IPS-18a (cell line): ENCODE results near the gene SLC44A4.
"Not testable (repeated sequence)": the region's sequence is repeated elsewhere in the genome, so short reads cannot be mapped to it uniquely, and the experiment has no call there.

Experiments used
- H3K27ac ChIP-seq: one replicate; pipeline ENCODE4 v1.5.1; 2013; ENCODE audit warnings: low read length
- H3K27me3 ChIP-seq: one replicate; pipeline ENCODE4 v1.6.1; 2013; ENCODE audit warnings: mild to moderate bottlenecking, low read length; ENCODE audit not compliant: control insufficient read depth, insufficient read depth
- H3K36me3 ChIP-seq: one replicate; pipeline ENCODE4 v1.6.1; 2013; ENCODE audit warnings: low read depth, low read length; ENCODE audit not compliant: control insufficient read depth
- H3K4me1 ChIP-seq: one replicate; pipeline ENCODE4 v1.6.1; 2013; ENCODE audit warnings: low read depth, low read length; ENCODE audit not compliant: control insufficient read depth
- H3K4me3 ChIP-seq: one replicate; pipeline ENCODE4 v1.5.1; 2013; ENCODE audit warnings: low read length
- H3K9ac ChIP-seq: one replicate; pipeline ENCODE4 v1.6.1; 2013; ENCODE audit warnings: mild to moderate bottlenecking, low read length, moderate library complexity
- H3K9me3 ChIP-seq: one replicate; pipeline ENCODE4 v1.6.1; 2013; ENCODE audit warnings: low read depth, low read length; ENCODE audit not compliant: control insufficient read depth

The SLC44A4 gene

DNA sequence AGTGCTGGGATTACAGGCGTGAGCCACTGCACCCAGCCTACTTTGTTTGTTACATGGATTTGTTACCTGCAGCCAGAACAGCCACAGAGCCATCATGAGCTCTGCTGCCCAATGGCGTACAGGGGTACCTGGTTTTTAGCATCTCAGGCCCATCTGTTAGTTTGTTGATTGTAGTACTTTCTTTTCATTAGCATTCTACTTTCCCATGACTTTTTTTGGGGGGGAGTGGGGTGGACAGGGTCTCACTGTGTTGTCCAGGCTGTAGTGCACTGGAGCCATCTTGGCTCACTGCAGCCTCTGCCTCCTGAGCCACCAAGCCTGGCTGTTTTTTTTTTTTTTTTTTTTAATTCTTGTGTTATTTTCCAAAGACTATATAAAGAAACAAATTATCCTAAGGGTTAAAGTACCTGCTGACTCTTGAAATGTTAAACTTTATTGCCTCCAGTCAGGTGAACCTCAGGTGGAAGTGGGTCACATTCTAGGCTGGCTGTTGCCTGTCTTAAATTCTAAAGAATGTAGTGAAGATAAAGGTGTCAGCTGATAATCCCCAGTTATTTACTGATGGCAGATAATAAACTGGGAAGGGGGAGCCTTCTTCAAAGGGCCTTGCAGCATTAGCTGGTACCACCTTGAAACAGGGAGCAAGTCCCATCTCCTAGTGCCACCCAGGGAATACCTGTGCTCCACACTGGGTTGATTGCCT is 31.4 kb downstream of the SLC44A4 start:
- Histone ChIP-seq H3K9me3 (no peaks in the 10 kb centered on the region), H3K9ac (no peak overlapping the region), H3K4me1 (no peaks in the 10 kb centered on the region), H3K27me3 (no peaks in the 10 kb centered on the region), H3K4me3 (no peak overlapping the region), H3K36me3 (no peaks in the 10 kb centered on the region), H3K27ac (no peak overlapping the region)

- H3K27me3 ChIP-seq = no peaks in the 10 kb centered on the region
- no peak overlapping the region for H3K27ac ChIP-seq
- no peaks in the 10 kb centered on the region for H3K9me3 ChIP-seq
- peaks cover 14% of the 10 kb centered on the region for H3K36me3 ChIP-seq
- H3K4me1 ChIP-seq = no peaks in the 10 kb centered on the region
- no peak overlapping the region for H3K4me3 ChIP-seq
- no peak overlapping the region for H3K9ac ChIP-seq
Observed at GRCh38 chr6:31844507-31844906, 34.3 kb downstream of the SLC44A4 start.

- Histone ChIP-seq H3K4me1 (no peaks in the 10 kb centered on the region), H3K9ac (no peak overlapping the region), H3K27me3 (no peaks in the 10 kb centered on the region), H3K9me3 (no peaks in the 10 kb centered on the region), H3K4me3 (no peak overlapping the region), H3K36me3 (peaks cover 38% of the 10 kb centered on the region), H3K27ac (no peak overlapping the region)
Observed at GRCh38 chr6:31842053-31842452, 36.7 kb downstream of the SLC44A4 start.

GRCh38 chr6:31839779-31840126 is 39.0 kb downstream of the SLC44A4 start:
- H3K27ac ChIP-seq, H3K9me3 ChIP-seq, H3K27me3 ChIP-seq, H3K4me1 ChIP-seq, H3K9ac ChIP-seq, H3K4me3 ChIP-seq: not testable (repeated sequence)
- H3K36me3 ChIP-seq = peaks cover 50% of the 10 kb centered on the region

- no peaks in the 10 kb centered on the region for H3K27me3 ChIP-seq
- H3K4me1 ChIP-seq = no peaks in the 10 kb centered on the region
- H3K36me3 ChIP-seq = peaks cover 50% of the 10 kb centered on the region
- no peak overlapping the region for H3K27ac ChIP-seq
- H3K9me3 ChIP-seq = no peaks in the 10 kb centered on the region
- H3K4me3 ChIP-seq = no peak overlapping the region
- no peak overlapping the region for H3K9ac ChIP-seq
Observed at GRCh38 chr6:31838968-31839367, 39.8 kb downstream of the SLC44A4 start.

- not testable (repeated sequence) for H3K27ac ChIP-seq, H3K4me1 ChIP-seq, H3K9ac ChIP-seq, H3K27me3 ChIP-seq, H3K9me3 ChIP-seq
- H3K36me3 ChIP-seq = peaks cover 50% of the 10 kb centered on the region
- H3K4me3 ChIP-seq = peak overlapping the region; percentile 95
Observed at GRCh38 chr6:31838114-31838553, 40.7 kb downstream of the SLC44A4 start.

DNA sequence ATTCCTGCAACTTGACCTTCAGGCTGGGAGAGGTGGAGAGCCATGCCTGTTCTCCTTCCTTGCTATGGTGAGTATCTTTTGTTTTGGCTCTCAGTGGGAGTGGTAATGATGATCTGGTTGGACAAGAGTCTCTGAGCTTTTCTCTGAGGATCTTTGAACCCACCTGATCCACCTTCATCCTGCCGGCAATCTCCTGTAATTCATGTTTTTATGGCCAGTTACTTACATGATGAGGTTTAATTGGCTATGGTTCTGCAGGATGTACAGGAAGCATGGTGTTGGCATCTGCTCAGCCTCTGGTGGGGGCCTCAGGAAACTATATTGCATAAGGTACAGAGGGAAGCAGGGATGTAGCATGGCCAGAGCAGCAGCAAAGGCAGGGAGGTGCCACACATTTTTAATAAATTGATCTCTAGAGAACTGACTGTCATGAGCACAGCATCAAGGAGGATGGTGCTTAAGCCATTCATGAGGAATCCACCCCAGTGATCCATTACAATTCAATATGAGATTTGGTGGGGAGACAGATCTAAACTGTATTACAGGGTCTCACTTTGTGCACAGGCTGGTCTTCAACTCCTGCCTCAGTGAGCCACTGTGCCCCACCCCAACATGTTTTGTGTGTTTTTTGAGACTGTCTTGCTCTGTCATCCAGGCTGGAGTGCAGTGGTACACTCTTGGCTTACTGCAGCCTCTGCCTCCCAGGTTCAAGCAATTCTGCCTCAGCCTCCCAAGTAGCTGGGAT is 41.3 kb downstream of the SLC44A4 start:
- H3K4me3 ChIP-seq = peak overlapping the region; percentile 95
- H3K27ac ChIP-seq = no peak overlapping the region
- H3K27me3 ChIP-seq = no peaks in the 10 kb centered on the region
- no peaks in the 10 kb centered on the region for H3K4me1 ChIP-seq
- H3K36me3 ChIP-seq = peaks cover 50% of the 10 kb centered on the region
- H3K9ac ChIP-seq = no peak overlapping the region
- H3K9me3 ChIP-seq = no peaks in the 10 kb centered on the region

- H3K36me3 ChIP-seq = peaks cover 50% of the 10 kb centered on the region
- H3K27ac ChIP-seq = no peak overlapping the region
- H3K9me3 ChIP-seq = no peaks in the 10 kb centered on the region
- H3K4me3 ChIP-seq = peak overlapping the region; percentile 95
- no peaks in the 10 kb centered on the region for H3K27me3 ChIP-seq
- H3K9ac ChIP-seq = peak overlapping the region; percentile 94
- no peaks in the 10 kb centered on the region for H3K4me1 ChIP-seq
Observed at GRCh38 chr6:31836474-31837368, 42.1 kb downstream of the SLC44A4 start.

DNA sequence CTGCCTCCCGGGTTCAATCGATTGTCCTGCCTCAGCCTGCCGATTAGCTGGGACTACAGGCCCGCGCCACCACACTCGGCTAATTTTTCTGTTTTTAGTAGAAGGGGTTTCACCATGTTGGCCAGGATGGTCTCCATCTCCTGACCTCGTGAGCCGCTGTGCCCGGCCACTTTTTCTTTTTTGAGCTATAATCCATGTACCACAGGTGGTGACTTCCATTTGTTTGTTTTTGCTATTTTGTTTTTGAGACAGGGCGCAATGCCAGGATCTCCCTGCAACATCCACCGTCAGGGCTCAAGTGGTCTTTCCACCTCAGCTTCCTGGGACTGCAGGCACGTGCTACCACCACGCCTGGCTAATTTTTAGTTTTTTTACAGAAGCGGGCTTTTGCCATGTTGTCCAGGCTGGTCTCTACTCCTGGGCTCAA is 42.7 kb downstream of the SLC44A4 start:
- no peaks in the 10 kb centered on the region for H3K27me3 ChIP-seq
- peaks cover 50% of the 10 kb centered on the region for H3K36me3 ChIP-seq
- H3K4me3 ChIP-seq = peak overlapping the region; percentile 95
- H3K27ac ChIP-seq = no peak overlapping the region
- H3K9me3 ChIP-seq = no peaks in the 10 kb centered on the region
- H3K4me1 ChIP-seq = no peaks in the 10 kb centered on the region
- peak overlapping the region; percentile 94 for H3K9ac ChIP-seq

DNA sequence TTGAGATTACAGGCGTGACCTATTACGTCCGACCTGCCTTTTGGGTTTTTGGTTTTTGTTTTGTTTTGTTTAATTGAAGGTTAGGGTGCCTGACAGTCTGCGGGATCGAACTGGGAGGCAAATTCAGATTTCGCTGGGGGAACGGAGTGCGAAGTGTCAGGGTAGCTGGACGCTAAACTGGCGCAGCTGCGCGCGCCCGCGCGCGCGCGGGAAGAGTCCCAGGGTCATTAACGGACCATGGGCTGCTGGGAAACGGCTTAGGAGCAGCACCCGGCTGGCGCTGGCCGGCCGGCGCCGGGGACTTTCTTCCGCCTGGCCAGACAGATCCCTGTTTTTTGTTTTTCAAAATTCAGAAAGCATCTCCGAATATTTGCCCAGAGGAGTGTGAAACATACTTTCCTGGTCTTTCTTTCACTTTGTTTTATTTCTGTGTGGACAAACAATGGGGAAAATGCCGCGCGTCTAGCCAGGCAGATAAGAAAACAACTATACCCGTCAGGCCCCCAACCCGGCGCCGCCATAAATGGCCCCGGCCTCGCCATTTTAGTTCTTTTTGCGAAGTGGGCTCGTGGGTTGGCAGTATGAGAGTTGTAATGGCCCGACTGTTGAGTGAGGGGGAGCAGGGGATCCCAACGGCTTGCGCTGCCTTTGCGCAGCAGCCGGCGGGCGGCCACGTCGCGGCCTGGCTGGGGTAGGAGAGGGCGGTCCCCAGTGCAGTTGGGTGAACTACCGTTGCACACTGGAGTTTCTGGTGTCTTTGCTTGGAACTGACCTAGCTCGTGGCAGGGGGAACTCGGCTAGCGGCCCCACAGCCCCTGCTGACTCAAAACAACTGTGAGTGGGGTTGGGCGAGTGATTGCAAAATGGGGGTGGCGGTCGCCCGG is 44.2 kb downstream of the SLC44A4 start:
- Histone ChIP-seq H3K27ac (peak overlapping the region; percentile 91), H3K4me1 (no peaks in the 10 kb centered on the region), H3K4me3 (peak overlapping the region; percentile 95), H3K27me3 (no peaks in the 10 kb centered on the region), H3K9ac (peak overlapping the region; percentile 94), H3K9me3 (no peaks in the 10 kb centered on the region), H3K36me3 (peaks cover 37% of the 10 kb centered on the region)
